Left ventricle myocardium inferior (tissue), 1 donor: Measurements from ENCODE around the gene STK16. TPM values are rescaled to one million over a fixed set of nuclear protein-coding genes. Genes with fewer than 3 reads are reported as not detected.

Source experiments
- DNase-seq: peaks from one replicate; pipeline ENCODE4 v3.0.0-alpha.2; 2020
- H3K27ac ChIP-seq: fragments of 200-600 bp; replicated peaks from 2 replicates; pipeline ENCODE4 v1.8.0; 2021
- H3K27me3 ChIP-seq: fragments of 200-600 bp; 2 replicates; pipeline ENCODE4 v1.8.0; 2021; ENCODE audit warnings: low read depth
- H3K36me3 ChIP-seq: fragments of 200-600 bp; 2 replicates; pipeline ENCODE4 v1.8.0; 2021
- H3K4me1 ChIP-seq: fragments of 200-600 bp; 2 replicates; pipeline ENCODE4 v1.8.0; 2021
- H3K4me3 ChIP-seq: fragments of 200-600 bp; 2 replicates; pipeline ENCODE4 v1.8.0; 2021; ENCODE audit warnings: mild to moderate bottlenecking, moderate library complexity
- H3K9me3 ChIP-seq: fragments of 200-600 bp; replicated peaks from 2 replicates; pipeline ENCODE4 v1.8.0; 2021
- CTCF ChIP-seq: fragments of 200-600 bp; IDR thresholded peaks from 2 replicates; pipeline ENCODE4 v1.8.0; 2021; ENCODE audit warnings: antibody characterized with exemption, mild to moderate bottlenecking, borderline replicate concordance
- intact Hi-C: fragments of 100-400 bp; cut with micrococcal nuclease; formaldehyde crosslinking; loops from one replicate; pipeline ENCODE4 v1.11.0; 2022
- total RNA-seq: library from RNA; stranded (reverse); fragmentation: NEBNext Ultra II Directional; extraction: Animal tissue kit (Norgen Biotek cat#: 25700); gene quantifications from one replicate; pipeline ENCODE4 v1.2.1, GENCODE V29; 2021
- donor health status: DM: no; HTN: yes; CAD: no; lungs with severe emphysema.

Gene STK16
- total RNA-seq, 1 donor from 2014 or later, result 19.2 TPM

DNA sequence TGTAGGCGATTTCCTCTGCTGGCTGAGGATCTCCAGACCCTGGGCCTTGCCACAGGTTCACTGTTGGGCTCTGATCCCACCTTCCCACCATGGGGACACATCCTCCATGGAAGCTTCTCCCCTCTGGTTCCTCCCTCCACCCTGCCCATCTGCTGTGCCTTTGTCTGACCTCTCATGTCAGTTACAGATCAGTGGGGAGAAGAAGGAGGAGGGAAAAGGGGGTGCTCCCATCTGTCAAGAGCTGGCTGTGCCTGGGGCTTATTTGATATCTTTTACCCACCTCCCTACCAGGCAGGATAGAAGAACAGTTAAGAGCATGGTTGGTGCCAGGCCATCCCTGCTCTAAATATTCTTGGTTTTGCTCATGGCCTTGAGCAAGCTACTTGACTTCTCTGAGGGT, 21.6 kb downstream of the STK16 start:
- peaks cover 10% of the 10 kb centered on the region for H3K27me3 ChIP-seq
- intact Hi-C loops, result no loop called here
- no peak for DNase-seq
- H3K27ac ChIP-seq, result no peak overlapping the region
- H3K4me1 ChIP-seq, result peaks cover 11% of the 10 kb centered on the region
- H3K36me3 ChIP-seq, result no peaks in the 10 kb centered on the region
- no peak for TF ChIP-seq CTCF
- H3K4me3 ChIP-seq, result no peak overlapping the region
- H3K9me3 ChIP-seq, result no peaks in the 10 kb centered on the region

GRCh38 chr2:219268294-219268693, 23.0 kb downstream of the STK16 start:
- H3K36me3 ChIP-seq, result no peaks in the 10 kb centered on the region
- no peak overlapping the region for H3K27ac ChIP-seq
- no peak for DNase-seq
- no peak for TF ChIP-seq CTCF
- peaks cover 11% of the 10 kb centered on the region for H3K4me1 ChIP-seq
- H3K9me3 ChIP-seq, result no peaks in the 10 kb centered on the region
- no peaks in the 10 kb centered on the region for H3K27me3 ChIP-seq
- H3K4me3 ChIP-seq, result no peak overlapping the region
- intact Hi-C loops, result no loop called here

DNA sequence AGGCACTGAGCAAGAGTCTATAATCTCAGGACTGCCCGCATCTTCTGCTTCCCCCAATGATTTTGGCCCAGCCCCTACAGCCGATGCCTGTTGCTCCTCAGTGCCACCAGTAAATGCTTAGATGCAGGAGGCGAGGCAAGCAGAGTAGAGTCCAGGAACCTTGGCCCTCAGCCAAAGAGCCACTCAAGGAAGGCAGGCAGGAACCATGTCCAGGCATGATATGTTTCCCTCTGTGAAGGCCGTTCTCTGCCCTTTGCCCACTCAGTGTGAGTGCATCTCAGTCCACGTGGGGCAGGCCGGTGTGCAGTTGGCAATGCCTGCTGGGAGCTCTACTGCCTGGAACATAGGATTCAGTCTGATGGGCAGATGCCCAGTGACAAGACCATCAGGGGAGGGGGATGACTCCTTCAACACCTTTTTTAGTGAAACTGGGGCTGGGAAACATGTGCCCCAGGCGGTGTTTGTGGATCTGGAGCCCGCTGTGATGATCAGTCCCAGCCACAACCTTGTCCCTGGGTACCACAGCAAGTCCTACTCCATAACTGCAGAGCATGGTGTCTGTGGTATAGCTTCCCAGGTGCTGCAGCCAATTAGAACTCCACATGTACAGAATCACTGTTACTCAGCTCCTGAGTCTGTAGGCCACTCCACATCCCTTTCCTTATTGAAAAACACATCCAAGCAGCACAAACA, 24.2 kb downstream of the STK16 start:
- peaks cover 19% of the 10 kb centered on the region for H3K4me1 ChIP-seq
- TF ChIP-seq CTCF, result no peak
- H3K27ac ChIP-seq, result peak overlapping the region; percentile 25
- no peaks in the 10 kb centered on the region for H3K36me3 ChIP-seq
- H3K4me3 ChIP-seq, result no peak overlapping the region
- no peaks in the 10 kb centered on the region for H3K9me3 ChIP-seq
- intact Hi-C loops, result no loop called here
- no peak for DNase-seq
- H3K27me3 ChIP-seq, result no peaks in the 10 kb centered on the region

DNA sequence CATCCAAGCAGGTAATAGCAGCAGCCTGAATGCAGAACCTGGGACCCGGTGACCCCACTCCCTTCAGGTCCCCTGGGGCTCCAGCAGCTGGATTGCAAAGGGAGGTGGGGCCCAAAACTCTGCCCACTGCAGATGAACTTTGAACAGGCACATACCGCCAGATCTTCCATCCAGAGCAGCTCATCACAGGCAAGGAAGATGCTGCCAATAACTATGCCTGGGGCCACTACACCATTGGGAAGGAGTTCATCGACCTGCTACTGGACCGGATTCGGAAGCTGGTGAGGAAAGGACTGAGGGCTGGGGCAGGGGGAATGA, 24.7 kb downstream of the STK16 start:
- no peak for TF ChIP-seq CTCF
- Histone ChIP-seq H3K4me1 (peaks cover 19% of the 10 kb centered on the region), H3K9me3 (no peaks in the 10 kb centered on the region), H3K36me3 (no peaks in the 10 kb centered on the region), H3K27ac (peak overlapping the region; percentile 25), H3K27me3 (no peaks in the 10 kb centered on the region), H3K4me3 (no peak overlapping the region)
- DNase-seq, result no peak
- intact Hi-C loops, result no loop called here

GRCh38 chr2:219271021-219271420, 25.7 kb downstream of the STK16 start:
- no peaks in the 10 kb centered on the region for H3K27me3 ChIP-seq

More at GRCh38 chr2:219271021-219271420, 25.7 kb downstream of the STK16 start:
- DNase-seq, result no peak
- no peak for TF ChIP-seq CTCF
- Histone ChIP-seq H3K9me3 (no peaks in the 10 kb centered on the region), H3K4me1 (peaks cover 19% of the 10 kb centered on the region), H3K4me3 (no peak overlapping the region), H3K36me3 (no peaks in the 10 kb centered on the region), H3K27ac (no peak overlapping the region)
- intact Hi-C loops, result no loop called here
